GM23338 (cell line): Measurements from ENCODE around the gene TRMT10B.

ENCODE experiments used
- CREB1 ChIP-seq: fragments of 250-450 bp; sonication (Bioruptor Pico); IDR thresholded peaks from 2 replicates; pipeline ENCODE4 v1.5.0; 2020; ENCODE audit warnings: low read depth, mild to moderate bottlenecking, moderate library complexity
- EZH2 ChIP-seq: fragments of 200-600 bp; sonication (generic); IDR thresholded peaks from one replicate; pipeline ENCODE4 v1.8.0; 2017; ENCODE audit warnings: antibody characterized with exemption, mild to moderate bottlenecking, low read depth; ENCODE audit not compliant: unreplicated experiment
- JUNB ChIP-seq: IDR thresholded peaks from one replicate; pipeline ENCODE4 v1.6.1; 2016; ENCODE audit warnings: antibody characterized with exemption; ENCODE audit not compliant: unreplicated experiment
- TF ChIP-seq, protein P1 (sequence below), 2 experiments: fragments of 200-600 bp in 1 of 2; sonication (generic) in 1 of 2; conservative IDR thresholded peaks; 2 replicates each; pipeline versions ENCODE4 v1.5.1 to v1.6.1; 2016 to 2017; ENCODE audit warnings: antibody characterized with exemption in 2 of 2, low read depth in 2 of 2, mild to moderate bottlenecking in 2 of 2, moderate library complexity in 1 of 2
- TF ChIP-seq, protein P2 (sequence below): IDR thresholded peaks from one replicate; pipeline ENCODE4 v1.6.1; 2018; ENCODE audit warnings: antibody characterized with exemption; ENCODE audit not compliant: unreplicated experiment
- TF ChIP-seq, protein P3 (sequence below): fragments of 250-450 bp; sonication (Bioruptor Pico); IDR thresholded peaks from 2 replicates; pipeline ENCODE4 v1.5.0; 2020; ENCODE audit warnings: mild to moderate bottlenecking, moderate library complexity

DNA sequence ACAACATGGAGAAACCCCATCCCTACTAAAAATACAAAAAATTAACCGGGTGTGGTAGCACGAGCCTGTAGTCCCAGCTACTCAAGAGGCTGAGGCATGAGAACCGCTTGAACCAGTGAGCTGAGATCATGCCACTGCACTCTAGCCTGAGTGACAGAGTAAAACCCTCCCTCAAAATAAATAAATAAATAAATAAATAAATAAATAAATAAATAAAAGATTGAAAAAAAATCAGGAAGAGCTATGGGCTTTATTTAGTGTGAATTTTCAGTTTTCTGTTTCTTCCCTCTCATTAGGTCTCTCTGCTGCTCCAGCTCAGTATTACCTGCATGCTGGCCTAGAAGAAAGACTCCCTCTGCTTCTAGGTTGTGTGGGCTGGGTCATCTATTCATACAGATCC, 47.8 kb upstream of the TRMT10B start:
- TF ChIP-seq, protein P1, sequence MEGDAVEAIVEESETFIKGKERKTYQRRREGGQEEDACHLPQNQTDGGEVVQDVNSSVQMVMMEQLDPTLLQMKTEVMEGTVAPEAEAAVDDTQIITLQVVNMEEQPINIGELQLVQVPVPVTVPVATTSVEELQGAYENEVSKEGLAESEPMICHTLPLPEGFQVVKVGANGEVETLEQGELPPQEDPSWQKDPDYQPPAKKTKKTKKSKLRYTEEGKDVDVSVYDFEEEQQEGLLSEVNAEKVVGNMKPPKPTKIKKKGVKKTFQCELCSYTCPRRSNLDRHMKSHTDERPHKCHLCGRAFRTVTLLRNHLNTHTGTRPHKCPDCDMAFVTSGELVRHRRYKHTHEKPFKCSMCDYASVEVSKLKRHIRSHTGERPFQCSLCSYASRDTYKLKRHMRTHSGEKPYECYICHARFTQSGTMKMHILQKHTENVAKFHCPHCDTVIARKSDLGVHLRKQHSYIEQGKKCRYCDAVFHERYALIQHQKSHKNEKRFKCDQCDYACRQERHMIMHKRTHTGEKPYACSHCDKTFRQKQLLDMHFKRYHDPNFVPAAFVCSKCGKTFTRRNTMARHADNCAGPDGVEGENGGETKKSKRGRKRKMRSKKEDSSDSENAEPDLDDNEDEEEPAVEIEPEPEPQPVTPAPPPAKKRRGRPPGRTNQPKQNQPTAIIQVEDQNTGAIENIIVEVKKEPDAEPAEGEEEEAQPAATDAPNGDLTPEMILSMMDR (conservative IDR thresholded peaks at IDR 0.05; ENCODE audit: low read depth in 2 of 2), result no peak
- no peak for TF ChIP-seq JUNB
- TF ChIP-seq CREB1 (CRISPR knock-in tag), result no peak
- TF ChIP-seq, protein P2, sequence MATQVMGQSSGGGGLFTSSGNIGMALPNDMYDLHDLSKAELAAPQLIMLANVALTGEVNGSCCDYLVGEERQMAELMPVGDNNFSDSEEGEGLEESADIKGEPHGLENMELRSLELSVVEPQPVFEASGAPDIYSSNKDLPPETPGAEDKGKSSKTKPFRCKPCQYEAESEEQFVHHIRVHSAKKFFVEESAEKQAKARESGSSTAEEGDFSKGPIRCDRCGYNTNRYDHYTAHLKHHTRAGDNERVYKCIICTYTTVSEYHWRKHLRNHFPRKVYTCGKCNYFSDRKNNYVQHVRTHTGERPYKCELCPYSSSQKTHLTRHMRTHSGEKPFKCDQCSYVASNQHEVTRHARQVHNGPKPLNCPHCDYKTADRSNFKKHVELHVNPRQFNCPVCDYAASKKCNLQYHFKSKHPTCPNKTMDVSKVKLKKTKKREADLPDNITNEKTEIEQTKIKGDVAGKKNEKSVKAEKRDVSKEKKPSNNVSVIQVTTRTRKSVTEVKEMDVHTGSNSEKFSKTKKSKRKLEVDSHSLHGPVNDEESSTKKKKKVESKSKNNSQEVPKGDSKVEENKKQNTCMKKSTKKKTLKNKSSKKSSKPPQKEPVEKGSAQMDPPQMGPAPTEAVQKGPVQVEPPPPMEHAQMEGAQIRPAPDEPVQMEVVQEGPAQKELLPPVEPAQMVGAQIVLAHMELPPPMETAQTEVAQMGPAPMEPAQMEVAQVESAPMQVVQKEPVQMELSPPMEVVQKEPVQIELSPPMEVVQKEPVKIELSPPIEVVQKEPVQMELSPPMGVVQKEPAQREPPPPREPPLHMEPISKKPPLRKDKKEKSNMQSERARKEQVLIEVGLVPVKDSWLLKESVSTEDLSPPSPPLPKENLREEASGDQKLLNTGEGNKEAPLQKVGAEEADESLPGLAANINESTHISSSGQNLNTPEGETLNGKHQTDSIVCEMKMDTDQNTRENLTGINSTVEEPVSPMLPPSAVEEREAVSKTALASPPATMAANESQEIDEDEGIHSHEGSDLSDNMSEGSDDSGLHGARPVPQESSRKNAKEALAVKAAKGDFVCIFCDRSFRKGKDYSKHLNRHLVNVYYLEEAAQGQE, result no peak
- TF ChIP-seq EZH2, result no peak
- TF ChIP-seq, protein P3, sequence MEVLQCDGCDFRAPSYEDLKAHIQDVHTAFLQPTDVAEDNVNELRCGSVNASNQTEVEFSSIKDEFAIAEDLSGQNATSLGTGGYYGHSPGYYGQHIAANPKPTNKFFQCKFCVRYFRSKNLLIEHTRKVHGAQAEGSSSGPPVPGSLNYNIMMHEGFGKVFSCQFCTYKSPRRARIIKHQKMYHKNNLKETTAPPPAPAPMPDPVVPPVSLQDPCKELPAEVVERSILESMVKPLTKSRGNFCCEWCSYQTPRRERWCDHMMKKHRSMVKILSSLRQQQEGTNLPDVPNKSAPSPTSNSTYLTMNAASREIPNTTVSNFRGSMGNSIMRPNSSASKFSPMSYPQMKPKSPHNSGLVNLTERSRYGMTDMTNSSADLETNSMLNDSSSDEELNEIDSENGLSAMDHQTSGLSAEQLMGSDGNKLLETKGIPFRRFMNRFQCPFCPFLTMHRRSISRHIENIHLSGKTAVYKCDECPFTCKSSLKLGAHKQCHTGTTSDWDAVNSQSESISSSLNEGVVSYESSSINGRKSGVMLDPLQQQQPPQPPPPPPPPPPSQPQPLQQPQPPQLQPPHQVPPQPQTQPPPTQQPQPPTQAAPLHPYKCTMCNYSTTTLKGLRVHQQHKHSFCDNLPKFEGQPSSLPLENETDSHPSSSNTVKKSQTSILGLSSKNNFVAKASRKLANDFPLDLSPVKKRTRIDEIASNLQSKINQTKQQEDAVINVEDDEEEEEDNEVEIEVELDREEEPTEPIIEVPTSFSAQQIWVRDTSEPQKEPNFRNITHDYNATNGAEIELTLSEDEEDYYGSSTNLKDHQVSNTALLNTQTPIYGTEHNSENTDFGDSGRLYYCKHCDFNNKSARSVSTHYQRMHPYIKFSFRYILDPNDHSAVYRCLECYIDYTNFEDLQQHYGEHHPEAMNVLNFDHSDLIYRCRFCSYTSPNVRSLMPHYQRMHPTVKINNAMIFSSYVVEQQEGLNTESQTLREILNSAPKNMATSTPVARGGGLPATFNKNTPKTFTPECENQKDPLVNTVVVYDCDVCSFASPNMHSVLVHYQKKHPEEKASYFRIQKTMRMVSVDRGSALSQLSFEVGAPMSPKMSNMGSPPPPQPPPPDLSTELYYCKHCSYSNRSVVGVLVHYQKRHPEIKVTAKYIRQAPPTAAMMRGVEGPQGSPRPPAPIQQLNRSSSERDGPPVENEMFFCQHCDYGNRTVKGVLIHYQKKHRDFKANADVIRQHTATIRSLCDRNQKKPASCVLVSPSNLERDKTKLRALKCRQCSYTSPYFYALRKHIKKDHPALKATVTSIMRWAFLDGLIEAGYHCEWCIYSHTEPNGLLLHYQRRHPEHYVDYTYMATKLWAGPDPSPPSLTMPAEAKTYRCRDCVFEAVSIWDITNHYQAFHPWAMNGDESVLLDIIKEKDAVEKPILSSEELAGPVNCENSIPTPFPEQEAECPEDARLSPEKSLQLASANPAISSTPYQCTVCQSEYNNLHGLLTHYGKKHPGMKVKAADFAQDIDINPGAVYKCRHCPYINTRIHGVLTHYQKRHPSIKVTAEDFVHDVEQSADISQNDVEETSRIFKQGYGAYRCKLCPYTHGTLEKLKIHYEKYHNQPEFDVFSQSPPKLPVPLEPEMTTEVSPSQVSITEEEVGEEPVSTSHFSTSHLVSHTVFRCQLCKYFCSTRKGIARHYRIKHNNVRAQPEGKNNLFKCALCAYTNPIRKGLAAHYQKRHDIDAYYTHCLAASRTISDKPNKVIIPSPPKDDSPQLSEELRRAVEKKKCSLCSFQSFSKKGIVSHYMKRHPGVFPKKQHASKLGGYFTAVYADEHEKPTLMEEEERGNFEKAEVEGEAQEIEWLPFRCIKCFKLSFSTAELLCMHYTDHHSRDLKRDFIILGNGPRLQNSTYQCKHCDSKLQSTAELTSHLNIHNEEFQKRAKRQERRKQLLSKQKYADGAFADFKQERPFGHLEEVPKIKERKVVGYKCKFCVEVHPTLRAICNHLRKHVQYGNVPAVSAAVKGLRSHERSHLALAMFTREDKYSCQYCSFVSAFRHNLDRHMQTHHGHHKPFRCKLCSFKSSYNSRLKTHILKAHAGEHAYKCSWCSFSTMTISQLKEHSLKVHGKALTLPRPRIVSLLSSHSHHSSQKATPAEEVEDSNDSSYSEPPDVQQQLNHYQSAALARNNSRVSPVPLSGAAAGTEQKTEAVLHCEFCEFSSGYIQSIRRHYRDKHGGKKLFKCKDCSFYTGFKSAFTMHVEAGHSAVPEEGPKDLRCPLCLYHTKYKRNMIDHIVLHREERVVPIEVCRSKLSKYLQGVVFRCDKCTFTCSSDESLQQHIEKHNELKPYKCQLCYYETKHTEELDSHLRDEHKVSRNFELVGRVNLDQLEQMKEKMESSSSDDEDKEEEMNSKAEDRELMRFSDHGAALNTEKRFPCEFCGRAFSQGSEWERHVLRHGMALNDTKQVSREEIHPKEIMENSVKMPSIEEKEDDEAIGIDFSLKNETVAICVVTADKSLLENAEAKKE (CRISPR knock-in tag), result no peak
